Measurements from ENCODE around the gene BARX1. TPM values are rescaled to one million over a fixed set of nuclear protein-coding genes. Genes with fewer than 3 reads are reported as not detected.

Gene BARX1
- total RNA-seq, 4 donors from 2014 or later: not detected

DNA sequence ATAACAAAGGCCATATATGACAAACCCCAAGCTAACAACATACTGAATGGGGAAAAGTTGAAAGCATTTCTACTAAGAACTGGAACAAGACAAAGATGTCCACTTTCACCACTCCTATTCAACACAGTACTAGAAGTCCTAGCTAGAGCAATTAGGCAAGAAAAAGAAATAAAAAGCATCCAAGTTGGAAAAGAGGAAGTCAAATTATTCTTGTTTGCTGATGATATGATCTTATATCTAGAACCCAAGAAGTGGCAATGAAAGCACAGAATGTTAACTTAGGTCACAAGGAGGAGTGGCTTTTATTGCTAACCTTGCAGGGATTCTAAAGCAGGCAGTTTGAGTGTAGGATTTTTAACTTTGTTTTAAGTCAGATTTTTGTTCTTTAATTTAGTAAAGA is 35.3 kb upstream of the BARX1 start:
- TF ChIP-seq, protein P1, sequence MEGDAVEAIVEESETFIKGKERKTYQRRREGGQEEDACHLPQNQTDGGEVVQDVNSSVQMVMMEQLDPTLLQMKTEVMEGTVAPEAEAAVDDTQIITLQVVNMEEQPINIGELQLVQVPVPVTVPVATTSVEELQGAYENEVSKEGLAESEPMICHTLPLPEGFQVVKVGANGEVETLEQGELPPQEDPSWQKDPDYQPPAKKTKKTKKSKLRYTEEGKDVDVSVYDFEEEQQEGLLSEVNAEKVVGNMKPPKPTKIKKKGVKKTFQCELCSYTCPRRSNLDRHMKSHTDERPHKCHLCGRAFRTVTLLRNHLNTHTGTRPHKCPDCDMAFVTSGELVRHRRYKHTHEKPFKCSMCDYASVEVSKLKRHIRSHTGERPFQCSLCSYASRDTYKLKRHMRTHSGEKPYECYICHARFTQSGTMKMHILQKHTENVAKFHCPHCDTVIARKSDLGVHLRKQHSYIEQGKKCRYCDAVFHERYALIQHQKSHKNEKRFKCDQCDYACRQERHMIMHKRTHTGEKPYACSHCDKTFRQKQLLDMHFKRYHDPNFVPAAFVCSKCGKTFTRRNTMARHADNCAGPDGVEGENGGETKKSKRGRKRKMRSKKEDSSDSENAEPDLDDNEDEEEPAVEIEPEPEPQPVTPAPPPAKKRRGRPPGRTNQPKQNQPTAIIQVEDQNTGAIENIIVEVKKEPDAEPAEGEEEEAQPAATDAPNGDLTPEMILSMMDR (IDR thresholded peaks at IDR 0.05; ENCODE audit: low read depth): no peak

DNA sequence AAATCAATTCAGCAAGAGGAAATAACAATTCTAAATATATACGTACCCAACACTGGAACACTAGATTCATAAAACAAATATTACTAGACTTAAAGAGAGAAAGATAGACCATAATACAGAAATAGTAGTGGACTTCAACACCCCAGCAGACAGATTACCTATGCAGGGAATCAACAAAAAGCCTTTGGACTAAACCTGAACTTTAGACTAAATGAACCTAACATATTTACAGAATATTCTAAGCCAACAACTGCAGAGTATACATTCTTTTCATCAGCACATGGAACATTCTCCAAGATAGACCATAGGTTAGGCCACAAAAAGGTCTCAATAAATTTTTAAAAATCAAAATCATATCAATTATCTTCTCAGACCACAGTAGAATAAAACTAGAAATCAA is 32.9 kb upstream of the BARX1 start:
- TF ChIP-seq, protein P1 (IDR thresholded peaks at IDR 0.05; ENCODE audit: low read depth): no peak

DNA sequence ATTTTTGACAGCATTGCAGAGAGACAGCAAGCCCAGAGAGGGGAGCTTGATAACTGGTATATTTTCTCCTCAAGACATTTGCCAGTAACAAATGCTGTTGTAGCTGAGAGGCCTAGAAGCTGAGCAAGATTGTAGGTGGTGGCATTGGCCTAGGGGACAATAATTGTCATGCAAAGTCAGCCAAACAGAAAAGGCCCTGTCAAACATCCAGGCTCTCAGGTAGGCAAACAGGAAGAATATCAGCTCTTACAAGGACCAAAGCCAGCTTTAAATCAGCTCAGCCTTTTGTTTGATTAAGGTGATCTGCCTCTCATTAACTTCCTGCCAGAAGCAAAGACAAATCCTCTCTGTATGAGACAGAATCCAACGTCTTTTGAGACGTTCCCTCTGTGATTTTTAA is 29.7 kb upstream of the BARX1 start:
- TF ChIP-seq, protein P1 (IDR thresholded peaks at IDR 0.05; ENCODE audit: low read depth): no peak

DNA sequence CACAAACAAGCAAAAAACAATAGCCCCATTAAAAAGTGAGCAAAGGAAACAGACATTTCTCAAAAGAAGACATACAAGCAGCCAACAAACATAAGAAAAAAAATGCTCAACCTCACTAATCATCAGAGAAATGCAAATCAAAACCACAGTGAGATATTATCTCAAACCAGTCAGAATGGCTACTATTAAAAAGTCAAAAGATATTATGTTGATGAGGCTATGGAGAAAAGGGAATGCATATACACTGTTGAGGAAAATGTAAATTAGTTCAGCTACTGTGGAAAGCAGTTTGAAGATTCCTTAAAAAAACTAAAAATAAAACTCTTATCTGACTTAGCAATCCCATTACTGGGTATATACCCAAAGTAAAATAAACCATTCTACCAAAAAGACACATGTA is 28.7 kb upstream of the BARX1 start:
- TF ChIP-seq, protein P1 (IDR thresholded peaks at IDR 0.05; ENCODE audit: low read depth): no peak

DNA sequence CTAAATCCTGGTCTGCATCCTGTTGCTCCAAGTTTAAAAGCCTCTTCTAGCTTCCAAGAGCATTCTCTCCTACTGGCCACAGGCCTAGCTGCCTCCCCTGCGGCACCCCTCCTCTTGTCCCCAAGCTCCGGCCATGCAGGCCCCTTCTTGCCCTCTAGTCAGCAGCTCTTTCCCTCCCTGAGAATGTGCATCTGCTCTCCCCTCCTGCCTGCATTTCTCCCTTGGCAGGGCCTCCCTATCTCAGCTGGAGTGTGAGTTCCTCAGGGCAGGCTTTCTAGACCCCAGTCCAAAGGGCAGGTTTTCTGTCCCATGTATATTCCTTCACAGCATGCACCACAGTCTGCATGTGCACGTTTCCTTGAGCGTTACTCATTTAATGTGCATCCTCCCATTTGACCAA is 24.6 kb upstream of the BARX1 start:
- TF ChIP-seq, protein P1 (IDR thresholded peaks at IDR 0.05; ENCODE audit: low read depth): no peak

DNA sequence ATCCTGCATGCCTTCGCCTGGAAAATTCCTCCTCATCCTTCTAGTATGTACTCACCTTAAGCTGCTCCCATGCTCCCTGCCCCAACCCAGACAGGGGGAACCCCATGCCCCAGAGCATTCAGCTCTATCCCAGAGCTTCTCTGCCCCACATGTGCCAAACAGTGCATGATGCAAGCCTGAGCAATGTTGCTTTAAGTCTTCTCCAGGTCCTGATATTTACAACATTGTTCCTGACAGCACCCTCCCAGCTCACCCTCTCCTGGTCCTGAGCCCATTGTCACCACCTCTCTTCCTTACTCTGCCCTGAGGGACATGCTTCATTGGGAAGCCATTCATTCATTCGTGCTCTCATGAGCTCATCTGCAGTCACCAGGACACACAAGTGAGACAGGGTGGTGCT is 23.4 kb upstream of the BARX1 start:
- TF ChIP-seq, protein P1 (IDR thresholded peaks at IDR 0.05; ENCODE audit: low read depth): no peak

DNA sequence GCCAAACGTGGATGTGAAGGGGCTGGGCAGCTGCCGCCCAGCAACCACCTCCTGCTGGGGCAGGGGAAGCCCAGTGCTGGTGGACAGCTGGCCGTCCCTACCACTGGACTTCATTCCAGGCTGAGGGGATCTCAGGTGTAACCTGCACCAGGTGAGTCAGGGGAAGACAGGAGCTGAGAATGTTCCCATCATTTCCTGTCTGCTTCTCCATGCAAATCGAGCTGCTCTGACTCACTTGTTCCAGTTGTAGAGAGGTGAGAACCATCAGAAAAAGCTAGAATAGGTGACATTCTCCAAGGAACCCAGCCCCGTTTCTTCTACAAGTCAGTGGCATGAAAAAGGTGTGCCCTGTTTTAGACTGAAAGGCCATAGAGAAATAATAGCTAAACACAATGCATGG is 21.8 kb upstream of the BARX1 start:
- TF ChIP-seq, protein P1 (IDR thresholded peaks at IDR 0.05; ENCODE audit: low read depth): no peak

All from subcutaneous adipose tissue (tissue), 4 donors.